ENCODE results near the gene TRAPPC3L.

TRAPPC3L gene

DNA sequence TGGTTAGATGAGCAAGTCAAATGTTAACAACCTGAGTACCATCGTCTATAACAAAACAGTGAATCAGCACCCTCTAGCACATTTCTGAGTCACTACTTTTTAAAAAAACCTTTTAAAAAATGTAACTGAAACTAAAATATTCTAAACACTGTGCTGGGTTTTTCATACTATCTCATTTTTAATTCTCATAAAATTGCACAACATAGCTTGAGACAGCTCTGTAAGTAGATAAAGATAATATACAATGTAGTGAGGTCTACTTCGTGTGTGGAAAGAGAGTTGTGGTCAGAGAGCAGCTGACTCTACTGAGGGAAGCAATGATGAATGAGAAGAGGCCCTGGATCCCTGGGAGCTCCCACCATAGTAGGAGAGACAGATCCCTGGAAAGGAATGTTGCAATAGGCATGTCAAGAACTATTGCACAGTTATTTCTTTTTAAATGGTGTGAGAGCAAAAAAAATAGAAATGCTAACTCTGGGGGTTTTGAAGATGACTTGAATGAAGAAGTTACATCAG is 97.9 kb downstream of the TRAPPC3L start:
- DNase-seq (ENCODE audit: low read depth, low spot score), result peak; percentile 62
- H3K27ac ChIP-seq, result peak overlapping the region; percentile 80

DNA sequence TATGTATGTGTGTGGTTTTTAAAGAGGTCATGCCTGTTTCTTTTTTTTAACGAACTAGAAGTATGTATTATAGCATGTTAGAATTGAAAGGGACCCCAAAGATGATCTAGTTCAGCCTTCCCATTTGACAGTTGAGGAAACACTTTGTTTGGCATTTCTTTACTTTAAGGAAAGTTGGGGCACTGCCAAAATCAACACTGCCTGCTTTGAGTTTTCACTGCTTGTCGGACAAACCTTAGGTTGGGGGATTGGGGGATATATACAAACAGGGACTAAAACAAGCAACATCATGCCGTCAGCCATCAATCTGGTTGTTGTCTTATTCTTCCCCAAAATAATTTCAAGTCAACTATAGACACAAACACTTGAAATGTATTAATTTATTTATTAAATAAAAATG is 98.4 kb downstream of the TRAPPC3L start:
- no peak for DNase-seq (ENCODE audit: low read depth, low spot score)
- peak overlapping the region; percentile 80 for H3K27ac ChIP-seq

DNA sequence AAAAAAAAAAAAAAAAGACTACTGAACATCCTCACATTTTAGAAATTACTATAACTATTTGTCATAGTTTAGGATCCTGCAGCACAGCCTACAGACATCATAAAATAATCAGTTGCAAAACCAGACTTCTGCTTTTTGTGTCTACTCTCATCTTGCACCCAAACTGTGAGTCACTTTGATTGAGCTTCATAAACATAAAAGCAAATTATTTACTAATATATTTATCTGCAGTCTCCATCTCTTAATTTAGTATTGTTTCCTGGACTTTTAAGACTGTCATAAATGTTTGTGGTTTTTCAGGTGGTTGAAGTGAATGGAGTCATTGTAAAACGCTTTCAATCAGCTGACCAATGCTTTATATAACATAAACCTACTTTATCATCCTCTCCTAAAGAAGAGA is 99.1 kb downstream of the TRAPPC3L start:
- peak overlapping the region; percentile 80 for H3K27ac ChIP-seq
- peak; percentile 75 for DNase-seq (ENCODE audit: low read depth, low spot score)

DNA sequence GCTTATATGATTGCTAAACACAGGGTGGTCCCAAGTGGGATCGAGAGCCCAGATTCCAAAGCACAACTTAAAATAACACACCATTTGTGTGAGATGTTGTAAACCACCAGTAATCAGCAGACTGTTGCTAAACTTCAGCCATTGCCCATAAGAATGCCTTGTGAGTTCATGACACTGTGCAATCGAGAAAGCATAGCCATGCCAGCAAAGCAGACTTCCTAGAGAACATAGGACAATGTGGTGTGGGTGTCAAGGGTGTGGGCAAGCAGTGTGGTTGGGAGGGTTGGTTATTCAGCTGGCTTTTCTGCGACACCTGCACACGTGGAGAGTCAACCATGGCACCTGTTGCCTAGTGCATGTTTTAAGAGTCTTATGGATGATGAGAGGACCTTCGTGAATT is 100.4 kb downstream of the TRAPPC3L start:
- DNase-seq (ENCODE audit: low read depth, low spot score), result no peak
- no peak overlapping the region for H3K27ac ChIP-seq
